ENCODE measurements around the gene SH3RF1. TPM values are rescaled to one million over a fixed set of nuclear protein-coding genes. Genes with fewer than 3 reads are reported as not detected.

SH3RF1 gene
- total RNA-seq, 2 experiments from 2014 or later: 0.19 to 0.24 TPM

DNA sequence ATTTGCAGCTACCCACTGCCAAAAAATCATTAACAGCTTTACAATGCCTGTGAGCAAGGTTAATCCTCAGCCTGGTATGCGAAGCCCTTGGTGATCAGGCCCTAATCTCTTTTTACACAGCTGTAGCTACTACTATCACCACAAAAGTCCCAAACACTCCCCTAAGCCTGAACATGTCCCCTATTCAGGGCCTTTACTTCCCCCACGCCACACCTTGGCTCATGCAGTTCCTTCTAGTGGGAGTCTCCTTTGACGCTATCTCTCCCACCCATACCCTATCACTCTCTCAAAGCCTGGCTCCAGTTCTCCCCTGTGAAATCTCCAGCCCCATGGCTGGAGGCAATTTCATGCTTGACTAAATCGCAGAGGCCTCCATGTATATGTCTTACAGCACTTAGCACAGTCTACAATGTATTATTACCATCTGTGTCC lies 170.1 kb downstream of the SH3RF1 start:
- Mint-ChIP-seq H3K27me3 (peaks cover 9% of the 10 kb centered on the region), H3K4me3 (no peak overlapping the region), H3K27ac (no peak overlapping the region), H3K36me3 (no peaks in the 10 kb centered on the region), H3K9me3 (peaks cover 4% of the 10 kb centered on the region), H3K4me1 (ENCODE audit: low read depth) (no peaks in the 10 kb centered on the region)
- DNase-seq: no peak
- intact Hi-C loops (cut with micrococcal nuclease): no loop called here
- CTCF ChIA-PET: no interaction called here
- POLR2A ChIA-PET: no interaction called here

DNA sequence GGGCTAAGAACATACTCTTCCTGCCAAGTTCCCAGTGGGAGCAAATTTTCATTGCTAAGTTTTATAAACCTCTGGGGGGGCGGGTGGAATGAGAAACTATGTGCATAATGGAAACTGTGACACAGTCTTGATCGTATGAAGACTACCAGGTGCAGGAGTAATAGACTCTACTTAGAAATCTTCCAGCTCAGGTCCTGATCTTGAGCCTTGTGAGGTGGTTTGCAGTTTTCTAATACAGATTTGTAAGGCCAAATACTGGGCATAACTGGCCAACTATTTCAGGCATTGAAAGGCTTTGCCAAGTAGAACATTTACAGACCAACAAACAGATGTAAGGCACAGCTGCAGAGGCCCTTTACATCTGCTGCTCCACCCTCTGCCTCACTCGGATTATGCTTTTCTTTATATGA lies 171.0 kb downstream of the SH3RF1 start:
- Mint-ChIP-seq H3K36me3 (no peaks in the 10 kb centered on the region), H3K27me3 (peaks cover 9% of the 10 kb centered on the region), H3K27ac (no peak overlapping the region), H3K4me1 (ENCODE audit: low read depth) (no peaks in the 10 kb centered on the region), H3K9me3 (peaks cover 4% of the 10 kb centered on the region), H3K4me3 (no peak overlapping the region)
- ChIA-PET POLR2A (no interaction called here), CTCF (no interaction called here)
- DNase-seq: no peak
- intact Hi-C loops (cut with micrococcal nuclease): no loop called here

DNA sequence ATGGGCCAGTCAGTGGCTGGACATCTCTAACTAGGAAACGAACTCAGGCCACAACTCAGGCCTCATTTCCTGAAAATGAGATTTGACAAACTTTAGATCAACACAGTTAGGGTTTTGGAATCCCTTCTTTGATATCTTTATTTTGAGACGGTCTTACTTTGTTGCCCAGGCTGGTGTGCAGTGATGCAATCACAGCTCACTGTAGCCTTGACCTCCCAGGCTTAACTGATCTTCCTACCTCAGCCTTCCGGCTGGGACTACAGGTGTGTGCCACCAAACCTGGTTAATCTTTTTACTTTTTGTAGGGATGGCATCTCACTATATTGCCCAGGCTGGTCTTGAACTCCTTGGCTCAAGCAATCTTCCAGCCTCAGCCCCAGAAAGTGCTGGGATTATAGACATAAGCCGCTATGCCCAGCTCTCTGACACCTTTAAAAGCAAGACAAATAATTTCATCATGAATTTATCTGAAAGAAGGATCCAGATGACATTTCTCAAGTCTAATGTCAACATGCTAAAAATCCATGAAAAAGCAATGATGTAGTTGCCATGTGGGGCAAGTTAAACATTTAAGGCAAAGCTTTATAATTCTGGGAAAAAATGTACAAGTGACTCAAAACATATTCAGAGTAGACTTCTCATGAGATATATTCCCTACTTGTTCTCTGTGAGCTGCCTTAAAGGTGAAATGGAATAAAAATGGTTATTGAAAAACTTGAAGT lies 171.6 kb downstream of the SH3RF1 start:
- Mint-ChIP-seq H3K27ac (no peak overlapping the region), H3K4me1 (ENCODE audit: low read depth) (no peaks in the 10 kb centered on the region)

DNA sequence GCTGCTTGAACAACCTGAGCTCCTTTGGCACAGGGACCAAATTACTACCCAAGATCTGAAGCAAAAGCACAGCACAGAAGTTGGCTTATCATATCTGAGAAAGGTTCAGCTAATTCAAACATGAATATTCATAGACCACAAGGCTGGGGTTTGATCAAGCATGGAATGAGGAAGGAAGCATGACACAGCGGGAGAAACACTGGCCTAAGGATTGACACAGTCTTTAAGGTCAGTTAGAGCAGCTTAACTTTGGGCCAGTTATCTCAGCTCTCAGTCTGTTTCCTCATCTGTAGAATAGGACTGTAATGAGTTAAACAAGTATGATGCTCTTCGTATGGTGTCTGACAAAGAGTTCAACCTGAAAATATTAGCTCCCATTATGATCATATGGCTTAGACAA lies 172.2 kb downstream of the SH3RF1 start:
- ChIA-PET CTCF (interaction anchor here (0.6 kb wide), 1 partner anchor 89 kb away, joined by 3 read pairs; no protein-coding TSS in a partner anchor), POLR2A (no interaction called here)
- H3K9me3 Mint-ChIP-seq: peaks cover 4% of the 10 kb centered on the region
- H3K4me1 Mint-ChIP-seq (ENCODE audit: low read depth): no peaks in the 10 kb centered on the region
- no peaks in the 10 kb centered on the region for H3K36me3 Mint-ChIP-seq
- no peak overlapping the region for H3K4me3 Mint-ChIP-seq
- intact Hi-C loops (cut with micrococcal nuclease): no loop called here
- peaks cover 9% of the 10 kb centered on the region for H3K27me3 Mint-ChIP-seq
- DNase-seq: no peak
- no peak overlapping the region for H3K27ac Mint-ChIP-seq

More for the DNA sequence above, 171.6 kb downstream of the SH3RF1 start:
- Mint-ChIP-seq H3K27me3 (peaks cover 9% of the 10 kb centered on the region), H3K4me3 (no peak overlapping the region), H3K9me3 (peaks cover 4% of the 10 kb centered on the region), H3K36me3 (no peaks in the 10 kb centered on the region)
- intact Hi-C loops (cut with micrococcal nuclease): no loop called here
- ChIA-PET POLR2A (no interaction called here), CTCF (interaction anchor here (0.6 kb wide), 1 partner anchor 89 kb away, joined by 3 read pairs; no protein-coding TSS in a partner anchor)
- DNase-seq: no peak

DNA sequence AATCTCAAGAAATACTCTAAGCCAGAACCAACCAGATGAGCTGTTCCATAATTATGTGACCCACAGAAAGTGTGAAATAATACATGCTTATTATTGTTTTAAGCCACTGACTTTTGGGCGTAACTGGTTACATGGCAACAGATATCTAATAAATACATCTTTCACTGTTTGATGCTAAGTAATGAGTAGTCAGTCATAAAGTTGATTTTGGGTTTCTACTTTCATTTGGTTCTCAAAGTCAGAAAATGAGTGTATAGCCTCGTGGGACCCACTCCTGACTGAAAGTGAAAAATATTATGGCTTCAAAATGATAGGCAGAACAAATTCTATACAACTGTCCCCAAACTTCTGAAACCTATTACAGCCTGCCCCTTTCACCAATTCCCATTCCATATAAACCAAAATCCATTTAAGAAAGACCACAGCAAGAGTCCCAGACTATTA lies 172.7 kb downstream of the SH3RF1 start:
- peaks cover 9% of the 10 kb centered on the region for H3K27me3 Mint-ChIP-seq
- DNase-seq: no peak
- intact Hi-C loops (cut with micrococcal nuclease): no loop called here
- CTCF ChIA-PET: interaction anchor here (0.6 kb wide), 1 partner anchor 90 kb away, joined by 3 read pairs; no protein-coding TSS in a partner anchor
- H3K9me3 Mint-ChIP-seq: peaks cover 4% of the 10 kb centered on the region
- H3K4me1 Mint-ChIP-seq (ENCODE audit: low read depth): no peaks in the 10 kb centered on the region
- POLR2A ChIA-PET: no interaction called here
- no peaks in the 10 kb centered on the region for H3K36me3 Mint-ChIP-seq
- H3K27ac Mint-ChIP-seq: no peak overlapping the region
- no peak overlapping the region for H3K4me3 Mint-ChIP-seq

DNA sequence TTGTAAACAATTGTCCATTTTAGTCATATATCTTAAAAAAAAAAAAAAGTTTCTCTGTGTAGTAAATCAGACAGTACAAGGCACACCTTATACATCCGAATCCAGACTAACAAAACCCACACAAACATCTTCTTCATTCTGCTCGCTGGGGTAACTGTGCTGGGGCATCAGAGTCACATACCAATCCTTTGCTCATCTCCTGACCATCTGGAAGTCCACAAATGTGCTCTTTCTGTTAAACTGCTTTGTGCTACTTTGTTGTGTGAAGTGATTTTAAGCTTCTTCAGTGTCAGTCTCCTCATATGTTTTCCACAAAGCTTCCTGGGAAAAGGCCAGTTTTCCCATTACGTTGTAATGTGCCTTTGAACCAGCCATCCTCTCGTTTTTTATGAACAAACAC lies 174.5 kb downstream of the SH3RF1 start:
- POLR2A ChIA-PET: no interaction called here
- Mint-ChIP-seq H3K36me3 (no peaks in the 10 kb centered on the region), H3K9me3 (peaks cover 9% of the 10 kb centered on the region), H3K4me1 (ENCODE audit: low read depth) (no peaks in the 10 kb centered on the region), H3K4me3 (no peak overlapping the region), H3K27ac (no peak overlapping the region), H3K27me3 (peaks cover 9% of the 10 kb centered on the region)
- CTCF ChIA-PET: no interaction called here
- DNase-seq: no peak
- intact Hi-C loops (cut with micrococcal nuclease): no loop called here

DNA sequence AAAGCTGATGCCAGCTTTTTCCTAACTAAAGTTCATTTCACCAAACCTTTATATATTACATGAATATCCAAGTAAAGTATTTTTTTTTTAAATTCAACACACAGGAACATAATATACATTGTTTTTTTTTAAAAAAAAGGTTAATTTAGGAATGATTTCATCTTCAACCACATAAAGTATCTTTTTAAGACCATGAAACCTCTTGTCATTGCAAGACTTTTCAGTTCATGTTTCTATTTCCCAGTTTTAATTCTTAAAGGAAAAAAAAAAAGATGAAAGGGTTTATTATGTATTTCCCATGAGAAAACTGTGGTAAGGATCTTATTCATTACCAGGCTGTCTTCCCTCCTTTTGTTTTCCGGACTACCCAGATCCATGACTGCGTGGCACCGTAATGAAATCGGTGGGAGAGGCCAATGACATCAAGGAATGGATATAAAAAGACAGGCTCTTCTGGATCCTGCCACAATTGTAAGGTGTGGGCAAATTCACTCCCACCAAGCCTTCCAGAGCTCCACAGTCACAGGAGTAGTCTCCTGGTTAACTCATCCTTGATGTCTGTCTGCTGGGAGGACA lies 176.0 kb downstream of the SH3RF1 start:
- CTCF ChIA-PET: no interaction called here
- intact Hi-C loops (cut with micrococcal nuclease): no loop called here
- POLR2A ChIA-PET: no interaction called here

DNA sequence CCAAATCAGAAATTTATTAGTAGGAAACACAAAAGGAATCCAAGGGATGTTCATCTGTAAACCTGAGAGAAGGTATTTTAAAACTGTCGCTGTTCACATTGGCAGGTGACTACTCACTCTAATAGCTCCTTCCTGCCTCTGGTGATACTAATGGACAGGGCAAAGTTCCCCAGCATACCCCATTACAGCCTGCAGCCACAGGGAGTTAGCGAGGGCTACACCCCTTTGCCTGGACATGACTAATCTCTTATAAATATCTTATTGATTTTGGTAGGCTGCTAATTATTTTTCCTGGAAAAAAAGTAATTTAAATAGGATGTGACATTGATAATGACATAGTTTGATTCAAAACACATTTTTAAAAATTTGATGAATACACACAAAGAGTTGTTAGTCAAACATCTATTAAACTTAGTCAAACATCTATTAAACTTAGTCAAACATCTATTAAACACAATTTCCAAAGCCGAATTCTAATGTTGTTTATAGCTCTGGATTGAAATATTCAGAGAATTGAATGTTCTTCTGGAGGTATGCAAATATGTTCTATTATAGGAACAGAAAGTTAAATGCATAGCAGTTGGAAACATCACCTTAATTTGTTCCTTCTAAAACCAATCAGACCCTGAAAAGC lies 177.8 kb downstream of the SH3RF1 start:
- Mint-ChIP-seq H3K27me3 (peaks cover 7% of the 10 kb centered on the region), H3K27ac (no peak overlapping the region), H3K4me3 (no peak overlapping the region), H3K36me3 (no peaks in the 10 kb centered on the region), H3K9me3 (peaks cover 14% of the 10 kb centered on the region), H3K4me1 (ENCODE audit: low read depth) (no peaks in the 10 kb centered on the region)
- POLR2A ChIA-PET: no interaction called here
- no peak for DNase-seq
- CTCF ChIA-PET: no interaction called here
- intact Hi-C loops (cut with micrococcal nuclease): no loop called here

More for the DNA sequence above, 176.0 kb downstream of the SH3RF1 start:
- Mint-ChIP-seq H3K4me3 (no peak overlapping the region), H3K9me3 (peaks cover 14% of the 10 kb centered on the region), H3K27ac (no peak overlapping the region), H3K36me3 (no peaks in the 10 kb centered on the region), H3K27me3 (peaks cover 9% of the 10 kb centered on the region), H3K4me1 (ENCODE audit: low read depth) (no peaks in the 10 kb centered on the region)
- no peak for DNase-seq

DNA sequence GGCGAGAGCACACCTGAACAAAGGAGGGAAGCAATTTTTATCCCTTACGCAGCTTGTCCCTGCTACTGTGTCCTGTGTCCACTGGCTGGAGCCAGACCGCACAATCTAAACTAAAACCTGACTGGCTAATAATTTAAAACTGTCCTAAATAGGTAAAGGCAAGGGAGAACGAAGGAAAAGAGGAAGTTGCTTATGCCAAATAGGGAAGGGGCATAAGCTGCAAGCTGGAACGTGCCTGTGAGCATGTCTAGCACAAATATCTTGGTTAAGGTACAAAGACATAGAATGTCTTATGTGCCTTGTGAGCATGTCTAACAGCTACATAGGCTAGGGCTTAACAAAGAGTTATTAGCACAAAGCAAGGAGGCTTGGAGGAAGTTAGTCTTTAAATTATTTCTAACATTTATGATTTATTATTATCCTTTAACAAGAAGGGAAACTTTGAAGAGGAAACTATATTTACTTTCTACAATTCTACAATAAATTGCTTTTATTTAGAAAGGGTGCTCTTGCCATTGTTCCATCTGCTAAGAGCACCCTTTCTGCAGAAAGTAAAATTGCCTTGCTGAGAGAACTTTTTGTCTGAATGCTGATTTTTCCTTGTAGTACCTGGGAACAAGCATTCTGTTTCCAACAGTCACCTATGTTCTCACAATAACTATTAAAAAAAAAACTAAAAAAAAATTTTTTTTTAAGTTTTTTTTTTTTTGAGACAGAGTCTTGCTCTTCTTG lies 180.1 kb downstream of the SH3RF1 start:
- no peak overlapping the region for H3K4me3 Mint-ChIP-seq
- H3K27ac Mint-ChIP-seq: no peak overlapping the region
- no peaks in the 10 kb centered on the region for H3K27me3 Mint-ChIP-seq
- ChIA-PET CTCF (no interaction called here), POLR2A (no interaction called here)
- DNase-seq: no peak
- H3K36me3 Mint-ChIP-seq: no peaks in the 10 kb centered on the region
- intact Hi-C loops (cut with micrococcal nuclease): no loop called here
- peaks cover 10% of the 10 kb centered on the region for H3K9me3 Mint-ChIP-seq
- H3K4me1 Mint-ChIP-seq (ENCODE audit: low read depth): no peaks in the 10 kb centered on the region

DNA sequence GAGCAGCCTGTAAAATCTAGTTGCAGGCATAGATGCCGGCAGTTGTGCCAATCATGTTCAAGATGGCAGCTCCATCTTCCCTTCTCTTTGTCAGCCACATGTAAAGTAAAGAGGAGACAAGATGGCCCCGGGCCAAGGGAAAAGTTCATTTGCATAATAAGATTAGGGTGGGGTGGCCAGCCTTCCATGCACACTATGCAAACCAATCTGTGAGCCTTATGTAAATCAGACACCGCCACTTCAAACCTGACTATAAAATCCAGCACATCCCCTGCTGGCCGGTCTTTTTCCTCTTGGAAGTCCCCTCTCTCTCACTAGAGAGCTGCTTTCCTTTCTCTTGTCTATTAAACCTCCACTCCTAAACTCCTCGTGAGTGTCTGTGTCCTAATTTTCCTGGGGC lies 181.8 kb downstream of the SH3RF1 start:
- intact Hi-C loops (cut with micrococcal nuclease): no loop called here
- H3K4me3 Mint-ChIP-seq: no peak overlapping the region
- no peaks in the 10 kb centered on the region for H3K36me3 Mint-ChIP-seq
- DNase-seq: no peak
- CTCF ChIA-PET: no interaction called here
- no peaks in the 10 kb centered on the region for H3K4me1 Mint-ChIP-seq (ENCODE audit: low read depth)
- POLR2A ChIA-PET: no interaction called here
- peaks cover 10% of the 10 kb centered on the region for H3K9me3 Mint-ChIP-seq
- H3K27me3 Mint-ChIP-seq: no peaks in the 10 kb centered on the region
- no peak overlapping the region for H3K27ac Mint-ChIP-seq

DNA sequence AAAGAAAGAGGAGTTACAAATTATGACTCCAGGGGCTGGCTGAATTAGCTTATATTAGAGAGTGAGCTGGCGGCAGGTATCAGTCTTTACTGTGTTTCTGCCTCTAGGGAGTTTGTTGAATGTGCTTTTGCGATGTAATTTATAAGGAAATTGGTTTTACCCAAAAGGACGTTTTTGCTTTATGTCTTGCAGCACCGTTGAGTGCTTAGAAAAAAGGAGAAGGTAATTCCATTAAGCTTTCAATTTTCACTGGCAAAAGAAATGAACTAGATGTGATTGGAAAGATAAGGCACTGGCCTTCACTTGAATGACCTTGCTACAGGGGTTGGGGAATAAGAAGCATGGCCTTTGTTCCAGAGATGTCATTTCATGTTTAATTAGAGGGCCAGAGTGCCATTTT lies 185.8 kb downstream of the SH3RF1 start:
- intact Hi-C loops (cut with micrococcal nuclease): no loop called here
- no peaks in the 10 kb centered on the region for H3K9me3 Mint-ChIP-seq
- CTCF ChIA-PET: no interaction called here
- peaks cover 4% of the 10 kb centered on the region for H3K4me1 Mint-ChIP-seq (ENCODE audit: low read depth)
- no peaks in the 10 kb centered on the region for H3K36me3 Mint-ChIP-seq
- no peak overlapping the region for H3K27ac Mint-ChIP-seq
- no peak overlapping the region for H3K4me3 Mint-ChIP-seq
- POLR2A ChIA-PET: no interaction called here
- DNase-seq: no peak
- peaks cover 3% of the 10 kb centered on the region for H3K27me3 Mint-ChIP-seq

DNA sequence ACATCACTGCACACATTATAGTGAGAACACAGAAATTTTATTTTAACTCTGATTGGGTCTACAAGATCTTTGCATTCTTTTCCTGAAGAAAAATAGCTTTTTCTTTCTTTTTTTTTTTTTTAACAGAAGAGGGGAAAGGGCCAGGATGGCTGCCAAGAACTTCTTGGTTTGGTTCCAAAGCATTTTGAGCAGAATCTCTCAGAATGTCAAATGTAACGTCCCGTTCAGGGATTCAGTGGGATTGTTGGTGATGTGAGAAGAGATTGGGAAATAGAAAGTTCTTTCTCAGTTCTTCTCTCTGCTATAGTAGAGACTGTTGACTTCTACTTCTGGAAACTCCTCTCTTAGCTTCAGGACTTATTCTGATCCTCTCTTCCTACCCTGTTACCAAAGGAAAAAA lies 189.8 kb downstream of the SH3RF1 start:
- ChIA-PET POLR2A (no interaction called here), CTCF (no interaction called here)
- no peak for DNase-seq
- H3K36me3 Mint-ChIP-seq: no peaks in the 10 kb centered on the region
- no peak overlapping the region for H3K27ac Mint-ChIP-seq
- H3K4me3 Mint-ChIP-seq: no peak overlapping the region
- H3K9me3 Mint-ChIP-seq: no peaks in the 10 kb centered on the region
- H3K27me3 Mint-ChIP-seq: peaks cover 10% of the 10 kb centered on the region
- intact Hi-C loops (cut with micrococcal nuclease): no loop called here
- peaks cover 10% of the 10 kb centered on the region for H3K4me1 Mint-ChIP-seq (ENCODE audit: low read depth)

Data from activated CD4-positive, alpha-beta memory T cell treated with anti-CD3 and anti-CD28 coated beads for 36 hours (primary cell).